GM12892 (cell line): ENCODE data around the gene PALB2.

Experiments
- POLR2A ChIP-seq: IDR thresholded peaks from 2 replicates; pipeline ENCODE4 v1.6.1; 2011; ENCODE audit warnings: low read depth, low read length, control low read depth
- POLR2AphosphoS5 ChIP-seq: IDR thresholded peaks from 2 replicates; pipeline ENCODE4 v1.6.1; 2011; ENCODE audit warnings: low read depth, low read length, control low read depth
- TAF1 ChIP-seq: IDR thresholded peaks from 2 replicates; pipeline ENCODE4 v1.6.1; 2011; ENCODE audit warnings: low read depth, mild to moderate bottlenecking, control low read depth, low read length, borderline replicate concordance

DNA sequence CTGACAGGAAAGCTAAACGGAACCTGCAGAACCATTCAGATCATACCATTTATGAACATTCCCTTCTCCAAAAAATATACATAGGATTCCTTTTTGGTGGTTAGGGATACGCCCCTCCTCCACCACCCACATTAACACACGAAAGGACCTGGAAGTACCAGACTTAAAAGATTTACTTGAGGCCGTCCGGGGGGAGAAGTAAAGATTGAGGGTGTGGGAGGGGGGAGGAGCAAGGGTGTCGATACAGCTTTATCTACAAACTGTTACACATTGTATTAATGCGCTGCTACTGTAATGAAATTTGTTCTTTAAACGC, 537 bp downstream of the PALB2 start:
- TF ChIP-seq POLR2AphosphoS5 (no peak), TAF1 (no peak), POLR2A (no peak)
